Brain pericyte (primary cell): ENCODE results near the gene ZNF792.
"Not testable (repeated sequence)": the region's sequence is repeated elsewhere in the genome, so short reads cannot be mapped to it uniquely, and the experiment has no call there.

Experiments used
- DNase-seq: peaks from one replicate; pipeline ENCODE4 v3.0.0-alpha.2; 2012; ENCODE audit warnings: low read depth, low spot score

Gene ZNF792

DNA sequence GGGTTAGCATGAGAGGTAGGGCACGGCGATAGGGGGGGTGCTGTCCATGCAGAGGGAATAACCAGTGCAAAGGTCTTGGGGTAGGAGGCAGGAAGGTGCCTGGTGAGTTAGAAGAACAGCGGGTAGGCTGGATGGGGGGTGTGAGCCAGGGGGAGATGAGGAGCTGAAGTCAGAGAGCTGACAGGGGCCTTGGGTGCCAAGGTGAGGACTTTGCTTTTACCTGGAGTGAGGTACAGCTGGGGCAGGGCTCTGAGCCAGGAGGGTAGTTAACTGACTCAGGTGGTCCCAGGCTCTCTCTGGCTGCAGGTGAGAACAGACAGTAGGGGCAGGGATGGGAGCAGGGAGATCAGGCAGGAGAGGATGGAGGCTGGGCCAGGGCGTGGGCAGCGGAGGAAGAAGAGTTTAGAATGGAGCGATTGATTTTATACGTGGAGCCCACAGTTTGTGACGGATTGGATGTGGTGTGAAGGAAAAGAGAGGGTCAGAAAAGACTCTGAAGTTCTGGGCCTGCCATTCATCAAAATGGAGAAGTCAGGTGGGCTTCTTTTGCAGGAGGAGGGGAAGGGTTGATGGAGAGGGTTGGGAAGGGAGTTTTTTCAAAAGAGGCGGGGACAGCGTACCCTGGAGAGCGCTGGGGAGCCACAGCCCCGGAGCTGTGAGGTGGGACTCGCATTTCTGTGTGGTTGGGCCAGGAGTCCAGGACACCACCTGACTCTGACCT, 34.9 kb upstream of the ZNF792 start:
- no peak for DNase-seq

DNA sequence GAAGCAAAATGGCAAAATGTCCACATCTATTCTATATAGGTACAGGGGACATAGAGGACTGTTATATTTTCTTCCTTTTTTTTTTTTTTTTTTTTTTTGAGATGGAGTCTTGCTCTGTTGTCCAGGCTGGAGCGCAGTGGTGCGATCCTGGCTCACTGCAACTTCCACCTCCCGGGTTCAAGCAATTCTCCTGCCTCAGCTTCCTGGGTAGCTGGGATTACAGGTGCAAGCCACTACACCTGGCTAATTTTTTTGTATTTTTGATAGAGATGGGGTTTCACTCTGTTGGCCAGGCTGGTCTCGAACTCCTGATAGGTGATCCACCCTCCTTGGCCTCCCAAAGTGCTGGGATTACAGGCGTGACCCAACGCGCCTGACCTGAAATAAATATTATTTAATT, 34.2 kb upstream of the ZNF792 start:
- DNase-seq, result not testable (repeated sequence)

DNA sequence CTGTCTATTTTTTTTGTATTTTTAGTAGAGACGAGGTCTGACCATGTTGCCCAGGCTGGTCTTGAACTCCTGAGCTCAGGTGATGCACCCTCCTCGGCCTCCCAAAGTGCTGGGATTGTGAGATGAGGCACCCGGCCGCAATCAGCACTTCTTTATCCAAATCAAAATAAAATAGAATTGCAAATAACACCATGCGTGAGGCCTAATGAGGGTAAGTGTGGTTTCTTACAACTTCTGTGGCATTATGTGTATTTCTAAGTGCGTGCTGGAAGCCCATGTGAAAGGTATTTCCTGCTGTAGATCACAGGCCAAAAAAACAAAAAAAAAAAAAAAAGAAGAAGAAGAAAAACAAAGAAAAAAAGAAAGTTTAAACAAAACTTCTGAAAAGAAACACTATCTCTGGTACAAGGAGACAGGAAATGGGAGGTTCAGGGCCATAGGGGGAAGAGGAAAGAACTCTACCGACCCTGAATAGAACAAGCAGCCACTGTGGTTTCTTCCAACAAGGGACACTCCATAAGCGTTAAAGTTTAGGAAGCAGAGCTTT, 33.1 kb upstream of the ZNF792 start:
- DNase-seq, result no peak

DNA sequence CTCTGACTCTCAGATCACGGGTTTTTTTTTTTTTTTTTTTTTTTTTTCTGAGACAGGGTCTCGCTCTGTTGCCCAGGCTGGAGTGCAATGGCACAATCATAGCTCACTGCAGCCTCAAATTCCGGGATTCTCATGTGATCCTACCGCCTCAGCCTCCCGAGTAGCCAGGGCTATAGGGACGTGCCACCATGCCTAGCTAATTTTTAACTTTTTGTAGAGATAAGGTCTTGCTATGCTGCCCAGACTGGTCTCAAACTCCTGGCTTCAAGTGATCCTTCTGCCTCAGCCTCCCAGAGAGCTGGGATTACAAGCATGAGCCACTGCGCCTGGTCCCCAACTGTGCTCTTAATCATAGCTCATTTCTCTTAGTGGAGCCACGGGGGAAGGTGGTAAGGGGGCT, 31.5 kb upstream of the ZNF792 start:
- no peak for DNase-seq

DNA sequence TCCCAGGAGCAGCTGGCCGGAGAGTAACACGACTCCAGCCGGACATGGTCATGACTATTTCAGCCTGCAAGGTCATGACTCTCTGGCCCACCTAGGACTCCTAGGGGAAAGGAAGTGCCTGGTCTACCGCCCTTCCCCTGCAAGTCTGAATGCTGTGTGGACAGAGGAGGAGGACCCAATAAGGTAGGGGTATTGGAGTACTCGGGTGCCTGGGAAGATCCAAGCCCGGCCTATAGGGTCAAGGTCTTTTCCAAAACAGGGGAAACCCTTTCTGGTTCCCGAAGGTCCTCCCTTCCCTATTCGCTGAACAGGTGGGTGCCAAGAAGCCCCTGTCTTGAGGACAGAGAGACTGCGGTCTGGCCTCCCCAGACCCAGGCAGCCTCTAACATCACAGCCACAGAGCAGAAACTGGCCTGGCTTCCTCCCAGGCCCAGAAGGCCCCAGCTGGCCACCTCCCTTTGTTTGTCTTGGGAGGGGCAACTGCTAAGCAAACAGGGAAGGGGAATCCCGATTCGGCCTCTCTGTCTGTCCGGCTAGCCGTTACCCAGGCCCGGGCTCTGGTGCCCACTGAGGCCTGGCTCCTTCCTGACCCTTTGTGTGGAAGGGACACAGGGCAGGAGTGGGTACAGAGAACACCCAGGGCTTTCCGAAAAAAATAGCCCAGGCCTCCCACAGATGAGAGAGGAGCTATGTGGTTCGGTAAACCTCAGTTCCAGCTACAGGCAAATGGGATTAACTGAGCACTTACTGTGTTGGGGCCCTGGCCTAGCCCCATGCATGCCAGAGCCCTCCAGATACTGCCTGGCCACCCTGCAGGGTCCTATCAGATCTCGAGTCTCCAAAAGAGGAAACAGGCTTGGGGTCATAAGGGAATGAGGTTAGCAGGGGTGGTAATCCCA, 30.9 kb upstream of the ZNF792 start:
- DNase-seq, result no peak

DNA sequence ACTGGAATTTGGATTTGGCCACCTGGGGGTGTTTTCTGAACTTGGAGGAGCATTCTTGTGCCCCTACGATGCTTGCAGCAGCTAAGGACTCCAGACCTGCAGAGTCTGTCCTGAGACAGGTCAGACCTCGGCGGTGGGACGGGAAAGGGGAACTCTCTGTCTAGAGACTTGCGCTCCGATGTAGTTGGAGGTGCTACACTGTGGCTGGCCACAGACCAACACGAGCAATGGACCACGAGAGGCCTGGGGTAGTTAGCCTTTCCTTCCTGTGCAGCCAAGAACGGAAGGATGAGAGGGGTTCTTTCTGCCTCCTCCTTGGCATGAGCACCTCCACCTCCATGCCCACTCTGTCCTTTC, 30.2 kb upstream of the ZNF792 start:
- DNase-seq, result no peak

DNA sequence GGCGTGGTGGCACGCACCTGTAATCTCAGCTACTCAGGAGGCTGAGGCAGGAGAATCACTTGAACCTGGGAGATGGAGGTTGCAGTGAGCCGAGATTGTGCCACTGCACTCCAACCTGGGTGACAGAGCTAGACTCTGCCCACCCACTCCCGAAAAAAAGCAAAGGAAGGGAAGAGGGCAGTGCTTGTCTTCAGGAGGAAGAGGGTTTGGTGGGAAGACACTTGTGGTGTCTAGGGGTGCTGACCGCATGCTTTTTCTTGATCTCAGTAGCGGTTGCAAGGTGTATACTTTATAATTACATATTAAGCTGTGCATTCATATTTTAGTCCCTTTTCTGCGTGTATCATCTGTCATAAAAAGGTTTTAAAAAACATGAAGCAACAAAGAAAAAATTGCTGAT, 28.6 kb upstream of the ZNF792 start:
- not testable (repeated sequence) for DNase-seq

DNA sequence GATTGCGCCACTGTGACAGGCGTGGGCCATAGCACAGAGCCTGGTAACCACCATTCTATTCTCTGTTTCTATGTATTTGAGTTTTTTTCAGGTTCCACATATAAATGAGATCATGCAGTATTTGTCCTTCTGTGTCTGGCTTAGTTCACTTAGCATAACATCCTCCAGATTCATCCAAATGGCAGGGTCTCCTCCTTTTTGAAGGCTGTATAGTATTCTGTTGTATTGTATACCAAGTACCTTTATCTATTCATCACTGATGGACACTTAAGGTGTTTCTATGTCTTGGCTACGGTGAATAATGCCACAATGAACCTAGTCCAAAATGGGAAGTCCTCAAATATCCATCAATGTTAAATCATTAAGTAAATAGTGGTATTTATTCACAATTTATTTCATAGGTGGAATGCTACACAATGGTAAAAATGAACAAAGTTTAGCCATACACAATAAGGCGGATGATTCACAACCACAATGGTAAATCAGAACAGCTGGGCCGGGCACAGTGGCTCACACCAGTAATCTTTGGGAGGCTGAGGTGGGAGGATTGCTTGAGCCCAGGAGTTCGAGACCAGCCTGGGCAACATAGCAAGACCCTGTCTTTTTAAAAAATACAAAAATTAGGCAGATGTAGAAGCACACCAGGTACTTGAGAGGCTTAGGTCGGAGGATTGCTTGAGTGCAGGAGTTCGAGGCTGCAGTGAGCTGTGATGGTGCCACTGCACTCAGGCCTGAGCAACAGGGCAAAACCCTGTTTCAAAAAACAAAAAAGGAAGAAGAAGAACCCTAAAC, 27.7 kb upstream of the ZNF792 start:
- DNase-seq, result no peak

DNA sequence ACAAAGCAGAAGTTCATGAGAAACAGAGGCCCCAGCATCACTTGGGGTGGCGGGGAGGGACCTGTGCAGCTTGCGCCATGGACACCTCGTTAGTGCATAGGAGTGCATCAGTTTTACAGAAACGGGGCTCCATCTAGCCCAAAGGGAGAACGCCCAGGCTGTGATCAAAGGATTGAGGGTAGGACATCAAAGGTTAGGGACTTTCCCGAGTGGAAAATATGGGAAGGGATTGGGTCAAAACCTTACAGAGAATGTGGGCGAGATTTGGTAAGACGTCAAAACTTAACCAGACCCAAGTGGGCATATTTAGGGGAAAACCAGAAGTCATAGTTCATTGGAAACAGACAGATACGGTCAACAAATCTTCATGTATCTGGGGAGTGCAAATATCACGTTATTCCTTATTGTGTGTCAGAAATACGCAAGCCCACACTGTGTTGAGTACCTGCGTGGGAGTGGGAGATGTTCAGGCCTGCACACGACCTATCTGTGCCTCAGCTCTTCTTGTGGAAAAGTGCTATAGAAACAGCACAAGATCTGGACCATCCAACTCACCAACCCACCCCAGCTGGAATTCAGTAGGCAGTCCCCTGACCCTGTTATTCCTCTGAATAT, 26.7 kb upstream of the ZNF792 start:
- DNase-seq, result no peak

DNA sequence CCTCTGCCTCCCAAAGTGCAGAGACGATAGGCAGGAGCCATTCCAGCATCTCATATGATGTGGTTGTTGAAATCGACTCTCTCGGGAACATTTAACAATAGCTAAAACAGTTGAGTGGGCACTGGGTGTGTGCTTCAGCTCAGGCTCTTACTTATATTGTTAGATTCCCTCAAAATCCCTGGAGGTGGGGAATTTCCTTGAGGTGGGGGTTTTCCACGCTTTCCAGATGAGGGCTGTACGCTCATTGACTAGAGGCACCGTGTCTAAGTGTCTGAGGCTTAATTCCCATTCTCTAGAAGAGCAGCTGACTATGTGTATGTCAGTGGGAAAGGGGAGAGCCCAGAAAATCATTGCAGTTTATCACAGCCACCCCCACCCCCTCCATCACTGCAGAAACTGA, 25.3 kb upstream of the ZNF792 start:
- no peak for DNase-seq

DNA sequence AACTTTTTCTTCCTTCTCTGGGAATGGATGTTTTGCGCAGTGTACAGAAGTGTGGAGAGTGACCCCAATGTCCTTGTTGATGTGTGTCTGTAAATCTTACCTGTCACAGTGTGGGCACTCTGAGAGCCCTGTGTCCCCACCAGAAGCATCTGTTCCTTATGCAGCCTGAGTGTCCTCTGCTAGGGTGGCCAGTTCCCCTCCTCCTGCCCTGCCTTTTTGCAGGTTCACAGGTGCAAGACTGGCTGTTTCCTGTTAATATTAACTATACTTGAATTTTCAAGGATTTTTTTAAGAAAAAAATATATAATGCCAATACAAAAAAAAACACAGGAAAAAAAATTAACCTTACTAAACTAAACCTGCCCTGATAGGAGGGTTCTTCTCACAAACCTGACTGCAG, 24.1 kb upstream of the ZNF792 start:
- no peak for DNase-seq

DNA sequence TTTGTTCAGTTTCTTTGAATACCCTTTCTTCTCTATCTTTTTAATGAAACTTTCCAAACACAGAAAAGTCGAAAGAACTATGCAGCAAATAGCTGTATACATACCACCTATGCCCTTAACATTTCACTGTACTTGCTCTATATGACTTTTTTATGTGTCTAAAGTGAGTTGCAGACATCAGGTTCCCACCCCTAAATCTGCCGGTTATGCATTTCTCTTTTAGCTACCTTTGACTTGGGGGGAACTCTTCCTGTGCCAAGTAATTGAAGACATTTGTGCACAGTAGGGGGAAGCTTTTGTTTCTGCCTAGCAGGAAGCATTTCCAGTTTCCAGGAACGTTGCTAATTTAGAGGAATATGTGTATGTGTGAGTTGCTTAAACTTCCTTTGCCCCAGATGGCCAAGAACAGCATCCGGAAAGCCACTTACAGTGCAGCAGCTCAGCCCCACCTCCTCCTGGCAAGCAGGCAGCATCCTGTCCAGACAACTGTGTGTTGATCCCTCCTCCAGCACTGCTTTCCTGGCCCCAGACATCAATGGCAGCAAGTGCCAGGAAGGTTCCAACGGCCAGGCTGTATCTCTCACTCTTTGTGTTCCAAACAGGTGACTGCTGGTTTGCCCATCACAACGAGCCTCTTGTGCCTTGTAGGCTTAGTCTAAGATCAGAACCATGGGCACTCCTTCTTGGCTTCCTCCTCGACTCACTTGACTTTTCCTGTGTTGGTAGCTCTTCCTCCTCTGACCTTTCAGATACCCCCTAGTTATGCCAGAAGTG, 21.4 kb upstream of the ZNF792 start:
- DNase-seq, result no peak

DNA sequence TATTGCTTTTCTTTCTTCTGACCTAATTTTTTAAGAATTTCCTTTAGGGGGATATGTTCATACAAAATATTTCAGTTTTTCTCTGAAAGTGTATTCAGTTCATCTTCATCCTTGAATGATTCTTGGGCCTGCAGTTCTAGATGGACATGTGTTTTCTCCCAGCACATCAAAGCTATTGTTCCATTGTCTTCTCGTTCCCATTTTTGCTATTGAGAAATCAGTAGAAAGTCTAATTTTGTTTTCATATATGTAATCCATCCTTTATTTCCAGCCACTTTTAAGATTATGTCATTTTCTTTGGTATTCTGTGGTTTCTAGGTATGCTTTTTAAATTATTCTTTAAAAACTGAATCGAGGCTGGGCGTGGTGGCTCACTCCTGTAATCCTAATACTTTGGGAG, 20.3 kb upstream of the ZNF792 start:
- no peak for DNase-seq

DNA sequence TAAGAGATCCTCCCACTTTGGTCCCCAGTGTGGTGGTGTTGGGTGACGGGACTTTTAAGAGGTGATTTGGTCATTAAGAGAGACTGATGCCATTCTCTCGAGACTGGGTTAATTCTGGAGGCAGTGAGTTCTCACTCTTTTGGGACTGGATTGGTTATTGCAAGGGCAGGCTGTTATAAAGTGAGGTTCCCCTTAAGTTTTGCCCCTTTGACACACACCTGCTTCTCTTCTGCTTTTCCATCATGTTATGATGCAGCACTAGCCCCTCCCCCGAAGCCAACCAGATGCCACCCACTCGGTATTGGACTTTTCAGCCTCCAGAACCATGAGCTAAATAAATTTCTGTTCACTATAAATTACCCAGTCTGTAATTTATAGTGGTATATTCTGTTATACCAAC, 19.8 kb upstream of the ZNF792 start:
- DNase-seq, result no peak

DNA sequence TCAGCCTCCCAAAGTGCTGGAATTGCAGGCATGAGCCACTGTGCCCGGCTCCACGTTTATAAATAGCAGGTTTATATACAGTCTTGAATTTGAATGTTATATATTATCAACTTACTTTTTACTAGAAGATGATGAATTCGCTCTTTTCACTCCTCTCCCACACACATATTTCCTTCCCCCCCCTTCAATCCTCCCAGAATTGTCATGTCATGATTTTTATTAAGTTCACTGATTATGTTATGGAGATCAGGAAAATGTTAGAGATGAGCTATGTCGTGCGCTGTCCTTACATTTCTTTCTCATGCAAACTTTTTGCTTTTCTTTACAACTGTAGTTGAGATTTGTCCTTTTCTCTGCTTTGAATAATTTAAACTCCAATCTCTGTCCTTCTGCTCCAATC, 18.2 kb upstream of the ZNF792 start:
- DNase-seq, result no peak

DNA sequence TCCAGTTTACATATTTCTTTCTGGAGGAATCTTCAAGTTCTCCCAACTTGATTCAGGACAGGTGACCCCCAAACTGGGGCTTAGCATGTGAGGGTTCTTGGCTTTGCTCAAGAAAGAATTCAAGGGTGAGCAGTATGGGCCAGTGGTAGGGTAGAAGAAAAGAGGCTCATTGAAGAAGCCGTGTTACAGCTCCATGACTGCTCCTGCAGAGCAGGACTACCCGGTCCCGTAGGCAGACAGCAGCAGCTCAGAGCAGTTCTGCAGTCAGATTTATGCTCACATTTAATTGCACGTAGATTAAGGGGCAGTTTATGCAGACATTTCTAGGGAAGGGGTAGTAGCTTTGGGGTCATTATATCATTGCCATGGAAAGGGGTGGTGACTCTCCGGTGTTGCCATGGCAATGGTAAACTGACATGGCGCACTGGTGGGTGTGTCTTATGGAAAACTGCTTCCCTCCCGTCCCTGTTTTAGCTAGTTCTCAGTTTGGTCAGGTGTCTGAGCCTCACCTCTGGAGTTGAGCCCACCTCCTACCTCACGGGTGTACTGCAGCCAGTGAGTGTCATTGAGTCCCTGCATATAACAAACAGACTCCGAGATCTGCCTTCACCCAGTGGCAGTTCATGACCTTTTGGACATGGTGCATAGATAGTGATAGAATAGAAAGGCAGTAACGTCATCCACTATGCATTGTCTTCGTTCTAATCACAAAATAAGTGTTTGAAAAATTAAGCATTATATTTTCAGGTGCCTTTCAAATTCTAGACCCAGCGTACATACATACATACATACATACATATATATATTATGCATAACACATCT, 16.0 kb upstream of the ZNF792 start:
- DNase-seq, result no peak

DNA sequence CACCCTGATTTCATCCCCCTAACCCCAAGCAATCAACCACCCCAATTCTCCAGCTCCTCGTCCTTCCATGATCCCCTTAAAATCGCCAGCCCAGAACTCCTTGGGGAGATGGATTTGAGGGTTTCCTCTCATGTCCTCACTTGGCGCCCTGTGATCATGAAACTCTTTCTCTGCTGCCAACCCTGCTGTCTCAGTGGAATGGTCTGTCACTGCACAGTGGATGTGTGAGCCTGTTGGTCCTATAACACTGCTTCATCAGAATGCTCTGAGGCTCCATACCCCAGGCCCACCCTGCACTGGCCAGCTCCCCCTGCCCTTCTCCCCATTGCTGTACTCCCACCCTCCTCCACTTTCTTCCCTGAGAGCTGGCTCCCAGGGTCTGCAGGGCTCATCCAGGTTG, 12.6 kb upstream of the ZNF792 start:
- DNase-seq, result no peak

DNA sequence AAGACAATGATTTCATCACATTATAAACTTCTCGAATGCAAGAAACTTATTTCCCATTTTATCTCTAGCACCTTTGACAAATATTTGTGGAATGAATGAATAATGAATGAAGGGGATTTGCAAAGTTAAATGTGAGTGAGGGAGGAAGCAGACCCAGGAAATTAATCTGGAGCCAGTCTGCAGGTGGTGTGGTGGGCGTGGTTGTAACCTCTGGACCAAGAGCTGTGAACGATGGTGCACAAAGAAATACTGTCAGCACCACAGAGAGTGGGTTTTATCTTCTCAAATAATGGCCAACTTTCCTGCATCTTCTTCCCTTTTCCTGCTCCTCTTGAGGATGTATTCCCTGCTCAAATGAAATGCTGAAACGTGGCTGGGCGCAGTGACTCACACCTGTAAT, 11.0 kb upstream of the ZNF792 start:
- no peak for DNase-seq

DNA sequence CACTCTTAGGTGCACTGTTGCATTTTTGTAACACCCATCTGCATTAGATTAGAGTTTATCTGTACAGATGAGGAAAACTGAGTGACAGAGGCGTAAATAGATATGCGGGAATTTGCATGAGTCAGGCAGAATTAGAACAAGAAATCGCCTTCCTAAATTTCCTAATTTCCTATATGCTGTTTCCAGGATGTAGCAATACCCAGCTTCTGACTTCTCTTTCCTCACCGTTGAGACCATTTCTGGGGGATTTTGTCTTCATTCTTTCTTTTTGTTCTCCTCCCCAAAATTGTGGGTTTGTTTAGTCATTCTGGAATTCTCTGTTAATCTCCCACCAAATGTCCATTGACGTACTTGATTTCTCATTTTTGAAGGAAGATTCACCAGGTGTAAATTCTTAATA, 10.6 kb upstream of the ZNF792 start:
- no peak for DNase-seq

DNA sequence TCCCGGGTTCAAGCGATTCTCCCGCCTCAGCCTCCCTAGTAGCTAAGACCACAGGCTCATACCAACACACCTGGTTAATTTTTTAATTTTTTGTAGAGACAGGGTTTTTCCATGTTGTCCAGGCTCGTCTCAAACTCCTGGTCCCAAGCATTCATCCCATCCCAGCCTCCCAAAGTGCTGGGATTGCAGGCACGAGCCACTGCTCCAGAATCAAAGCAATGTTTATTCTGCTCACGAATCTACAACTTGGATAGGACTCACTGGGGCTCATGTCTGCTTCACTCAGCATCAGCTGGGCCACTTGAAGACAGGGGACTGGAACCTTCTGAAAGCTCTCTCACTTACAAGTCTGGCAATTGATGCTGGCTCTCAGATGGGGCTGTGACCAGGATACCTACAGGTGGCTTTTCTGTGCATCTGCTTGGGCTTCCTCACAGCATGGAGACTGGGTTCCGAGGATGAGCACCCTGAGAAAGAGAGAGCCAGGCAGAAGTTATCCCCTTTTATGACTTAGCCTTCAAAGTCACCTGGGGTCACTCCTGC, 8.2 kb upstream of the ZNF792 start:
- no peak for DNase-seq
